ENCODE results near the gene THUMPD2.

THUMPD2 gene

GRCh38 chr2:39778233-39778632, 825 bp downstream of the THUMPD2 start:
- Histone ChIP-seq H3K27me3 (ENCODE audit: control insufficient read depth, low read length) (no peaks in the 10 kb centered on the region), H3K4me2 (ENCODE audit: low read length) (peak overlapping the region; percentile 72), H3F3A (ENCODE audit: control insufficient read depth, insufficient read depth) (no peaks in the 10 kb centered on the region), H3K79me2 (ENCODE audit: control insufficient read depth, low read length) (peaks cover 56% of the 10 kb centered on the region), H3K36me3 (ENCODE audit: control insufficient read depth, low read length) (peaks cover 31% of the 10 kb centered on the region), H3K4me1 (ENCODE audit: control insufficient read depth, low read length) (peaks cover 26% of the 10 kb centered on the region), H3K9me2 (replicated peaks; ENCODE audit: control insufficient read depth, low read length) (no peaks in the 10 kb centered on the region), H3K9me3 (ENCODE audit: control insufficient read depth, insufficient read depth, low read length) (no peaks in the 10 kb centered on the region), H4K20me1 (ENCODE audit: control insufficient read depth, insufficient read depth, low read depth, low read length) (no peaks in the 10 kb centered on the region), H3K27ac (ENCODE audit: low read depth, low read length) (peak overlapping the region; percentile 49; the same call in 1 of the 2 replicates), H3K4me3 (ENCODE audit: low read length) (peak overlapping the region; percentile 80)
- TF ChIP-seq, protein P1, sequence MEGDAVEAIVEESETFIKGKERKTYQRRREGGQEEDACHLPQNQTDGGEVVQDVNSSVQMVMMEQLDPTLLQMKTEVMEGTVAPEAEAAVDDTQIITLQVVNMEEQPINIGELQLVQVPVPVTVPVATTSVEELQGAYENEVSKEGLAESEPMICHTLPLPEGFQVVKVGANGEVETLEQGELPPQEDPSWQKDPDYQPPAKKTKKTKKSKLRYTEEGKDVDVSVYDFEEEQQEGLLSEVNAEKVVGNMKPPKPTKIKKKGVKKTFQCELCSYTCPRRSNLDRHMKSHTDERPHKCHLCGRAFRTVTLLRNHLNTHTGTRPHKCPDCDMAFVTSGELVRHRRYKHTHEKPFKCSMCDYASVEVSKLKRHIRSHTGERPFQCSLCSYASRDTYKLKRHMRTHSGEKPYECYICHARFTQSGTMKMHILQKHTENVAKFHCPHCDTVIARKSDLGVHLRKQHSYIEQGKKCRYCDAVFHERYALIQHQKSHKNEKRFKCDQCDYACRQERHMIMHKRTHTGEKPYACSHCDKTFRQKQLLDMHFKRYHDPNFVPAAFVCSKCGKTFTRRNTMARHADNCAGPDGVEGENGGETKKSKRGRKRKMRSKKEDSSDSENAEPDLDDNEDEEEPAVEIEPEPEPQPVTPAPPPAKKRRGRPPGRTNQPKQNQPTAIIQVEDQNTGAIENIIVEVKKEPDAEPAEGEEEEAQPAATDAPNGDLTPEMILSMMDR (IDR thresholded peaks at IDR 0.05; ENCODE audit: low read depth, low read length, poor library complexity, severe bottlenecking), result no peak
- TF ChIP-seq EZH2phosphoT487 (IDR thresholded peaks at IDR 0.05; ENCODE audit: borderline replicate concordance, low read length), result no peak

DNA sequence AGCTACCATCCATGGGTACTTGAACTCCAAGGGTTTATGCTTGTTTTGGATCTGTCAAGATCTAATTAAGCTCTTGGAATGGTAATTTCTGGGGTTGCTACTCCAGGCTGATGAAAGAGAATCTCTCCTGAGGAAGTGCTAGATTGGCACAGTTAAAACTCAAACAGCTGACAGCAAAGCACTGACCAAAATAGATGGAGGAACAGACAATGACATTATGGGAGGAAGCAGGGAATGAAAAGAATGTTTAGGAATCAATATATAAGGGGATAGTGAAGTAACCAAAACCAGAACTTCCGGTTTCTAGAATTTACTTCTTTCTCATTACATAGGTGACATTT, 6.3 kb downstream of the THUMPD2 start:
- Histone ChIP-seq H3K4me1 (ENCODE audit: control insufficient read depth, low read length) (peaks cover 27% of the 10 kb centered on the region), H3K4me3 (ENCODE audit: low read length) (no peak overlapping the region), H3K9me2 (replicated peaks; ENCODE audit: control insufficient read depth, low read length) (no peaks in the 10 kb centered on the region), H3K79me2 (ENCODE audit: control insufficient read depth, low read length) (peaks cover 84% of the 10 kb centered on the region), H3K9me3 (ENCODE audit: control insufficient read depth, insufficient read depth, low read length) (no peaks in the 10 kb centered on the region), H4K20me1 (ENCODE audit: control insufficient read depth, insufficient read depth, low read depth, low read length) (no peaks in the 10 kb centered on the region), H3K27ac (ENCODE audit: low read depth, low read length) (no peak overlapping the region), H3K27me3 (ENCODE audit: control insufficient read depth, low read length) (no peaks in the 10 kb centered on the region), H3K4me2 (ENCODE audit: low read length) (no peak overlapping the region), H3F3A (ENCODE audit: control insufficient read depth, insufficient read depth) (no peaks in the 10 kb centered on the region), H3K36me3 (ENCODE audit: control insufficient read depth, low read length) (peaks cover 68% of the 10 kb centered on the region)
- TF ChIP-seq EZH2phosphoT487 (IDR thresholded peaks at IDR 0.05; ENCODE audit: borderline replicate concordance, low read length), result no peak
- TF ChIP-seq, protein P1 (IDR thresholded peaks at IDR 0.05; ENCODE audit: low read depth, low read length, poor library complexity, severe bottlenecking), result no peak

GRCh38 chr2:39772086-39772811, 6.8 kb downstream of the THUMPD2 start:
- H3K9me3 ChIP-seq (ENCODE audit: control insufficient read depth, insufficient read depth, low read length), result no peaks in the 10 kb centered on the region
- H4K20me1 ChIP-seq (ENCODE audit: control insufficient read depth, insufficient read depth, low read depth, low read length), result no peaks in the 10 kb centered on the region
- H3K9me2 ChIP-seq (replicated peaks; ENCODE audit: control insufficient read depth, low read length), result no peaks in the 10 kb centered on the region
- no peak overlapping the region for H3K4me3 ChIP-seq (ENCODE audit: low read length)
- no peak overlapping the region for H3K27ac ChIP-seq (ENCODE audit: low read depth, low read length)
- H3K36me3 ChIP-seq (ENCODE audit: control insufficient read depth, low read length), result peaks cover 65% of the 10 kb centered on the region
- H3K4me1 ChIP-seq (ENCODE audit: control insufficient read depth, low read length), result peaks cover 21% of the 10 kb centered on the region
- H3K4me2 ChIP-seq (ENCODE audit: low read length), result no peak overlapping the region
- no peak for TF ChIP-seq EZH2phosphoT487 (IDR thresholded peaks at IDR 0.05; ENCODE audit: borderline replicate concordance, low read length)
- TF ChIP-seq, protein P1 (IDR thresholded peaks at IDR 0.05; ENCODE audit: low read depth, low read length, poor library complexity, severe bottlenecking), result no peak
- peaks cover 79% of the 10 kb centered on the region for H3K79me2 ChIP-seq (ENCODE audit: control insufficient read depth, low read length)
- H3K27me3 ChIP-seq (ENCODE audit: control insufficient read depth, low read length), result no peaks in the 10 kb centered on the region
- H3F3A ChIP-seq (ENCODE audit: control insufficient read depth, insufficient read depth), result no peaks in the 10 kb centered on the region
